Activated gamma-delta T cell treated with Interleukin-2 at 50 U/mL for 16 hours (primary cell): Measurements from ENCODE around the gene VPS39.

Source experiments
- DNase-seq: peaks from one replicate; pipeline ENCODE4 v3.0.0-alpha.2; 2020

VPS39 gene

DNA sequence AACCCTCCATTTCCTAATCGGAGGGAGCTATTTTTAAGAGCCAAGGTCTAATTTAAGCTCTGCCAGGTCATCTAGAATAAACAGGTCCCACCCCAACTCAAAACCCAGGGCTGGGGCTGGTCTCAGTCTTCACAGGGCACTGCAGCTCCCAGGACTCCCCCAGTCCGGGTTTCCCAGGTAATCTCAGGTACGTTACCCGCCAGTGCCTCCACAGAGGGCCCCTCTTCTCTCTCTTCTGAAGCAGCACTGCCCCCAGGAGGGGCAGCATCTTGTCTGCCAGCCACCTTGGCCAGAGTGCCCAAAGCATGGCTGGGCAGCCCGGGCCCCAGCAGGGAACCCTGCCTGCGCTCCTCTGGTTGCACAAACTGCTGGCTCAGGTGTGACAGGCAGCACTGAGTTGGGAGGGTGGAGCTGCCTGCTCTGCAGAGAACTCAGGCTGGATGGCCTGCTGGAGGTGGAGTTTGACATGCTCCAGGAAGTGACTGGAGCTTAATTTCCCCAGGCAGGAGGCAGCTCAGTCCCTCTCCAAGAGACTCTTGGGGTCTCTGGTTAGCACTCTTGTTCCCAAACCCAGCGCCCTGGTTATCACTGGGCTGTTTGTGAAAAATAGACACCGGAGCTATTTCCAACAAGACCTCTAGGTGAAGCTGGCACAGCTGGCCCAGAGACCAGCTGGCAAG is 51.7 kb downstream of the VPS39 start, which contains the start of gene PLA2G4F:
Gene PLA2G4F, minus strand, starts transcription at position 394 of the 680 bp plus-strand sequence. Its CDS starts 87 bp downstream, at position 307.
- no peak for DNase-seq

- DNase-seq, result no peak
These were observed 52.4 kb downstream of the VPS39 start for GRCh38 chr15:42155546-42156242.

DNA sequence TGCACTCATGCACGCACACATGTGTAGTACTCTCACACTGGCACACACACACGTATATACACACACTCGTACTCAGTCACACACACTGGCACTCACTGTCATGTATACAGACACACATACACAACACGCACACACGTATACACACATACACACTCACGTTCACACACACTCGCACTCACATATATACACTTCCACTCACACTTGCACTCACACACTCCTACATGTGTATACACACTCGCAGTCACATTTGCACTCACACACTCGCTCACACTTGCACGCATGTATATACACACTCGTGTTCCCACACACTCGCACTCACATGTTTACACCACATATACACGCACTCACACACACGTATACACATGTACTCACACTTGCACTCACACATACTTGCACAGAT is 53.1 kb downstream of the VPS39 start:
- DNase-seq, result no peak

- DNase-seq, result no peak
These were observed 53.7 kb downstream of the VPS39 start for GRCh38 chr15:42154212-42154941.

GRCh38 chr15:42153874-42154211 is 54.3 kb downstream of the VPS39 start:
- DNase-seq, result no peak

- no peak for DNase-seq
These were observed 55.0 kb downstream of the VPS39 start for GRCh38 chr15:42152921-42153698.

GRCh38 chr15:42152196-42152920 is 55.7 kb downstream of the VPS39 start:
- no peak for DNase-seq

DNA sequence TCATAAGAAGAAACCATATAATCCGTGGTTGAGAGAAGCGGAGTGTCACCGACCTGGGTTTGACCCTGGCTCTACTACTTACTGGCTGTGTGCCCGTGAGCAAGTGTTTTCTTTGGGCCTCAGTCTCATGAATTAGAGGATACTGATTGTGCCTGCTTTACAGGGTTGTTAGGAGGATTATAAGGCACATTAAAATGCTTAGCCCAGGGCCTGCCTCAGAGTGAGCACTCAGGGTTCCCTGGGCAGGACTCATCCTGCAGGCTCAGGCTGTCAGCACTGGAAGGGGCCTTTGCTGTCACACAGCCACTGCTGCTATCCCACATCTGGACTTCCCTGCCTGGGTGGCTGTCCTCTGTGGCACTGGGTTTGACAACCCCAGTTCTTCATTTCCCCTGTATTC is 56.4 kb downstream of the VPS39 start:
- DNase-seq, result no peak

- no peak for DNase-seq
These were observed 57.0 kb downstream of the VPS39 start for GRCh38 chr15:42151141-42151561.

DNA sequence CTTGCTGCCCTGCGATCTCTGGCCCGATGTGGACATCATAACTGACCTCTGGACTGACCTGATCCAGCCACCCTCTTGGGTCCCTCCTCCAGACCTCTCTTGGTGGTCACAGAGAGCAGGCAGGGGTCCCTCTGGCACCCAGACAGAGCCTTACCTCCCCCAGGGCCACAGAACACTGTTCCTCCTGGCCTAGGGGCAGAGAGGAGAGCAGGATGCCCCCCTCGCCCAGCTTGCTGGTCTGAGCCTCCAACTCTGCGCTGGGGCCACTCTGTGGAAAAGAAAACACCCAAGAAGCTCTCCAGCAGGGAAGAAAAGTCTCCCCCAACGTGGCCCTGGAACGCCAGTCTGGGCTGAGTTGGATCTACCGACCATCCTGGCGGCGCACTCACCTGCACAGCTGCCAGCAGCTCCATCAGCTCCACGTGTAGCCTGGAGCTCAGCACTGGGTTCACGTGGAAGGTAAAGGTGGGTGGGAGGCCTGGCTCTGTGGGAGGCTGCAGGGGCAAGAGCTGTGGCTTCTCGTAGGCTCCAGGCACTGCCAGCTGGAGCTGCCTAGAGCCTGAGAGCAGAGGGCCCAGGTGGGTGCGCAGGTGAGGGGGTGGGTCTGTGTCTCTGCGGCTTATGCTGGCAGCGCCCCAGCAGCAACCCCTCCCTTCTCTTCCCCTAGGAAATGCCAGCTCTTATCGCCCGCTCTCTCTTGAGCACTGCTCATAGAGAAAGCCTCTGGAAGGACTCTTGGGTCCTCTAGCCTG is 57.7 kb downstream of the VPS39 start:
- no peak for DNase-seq

DNA sequence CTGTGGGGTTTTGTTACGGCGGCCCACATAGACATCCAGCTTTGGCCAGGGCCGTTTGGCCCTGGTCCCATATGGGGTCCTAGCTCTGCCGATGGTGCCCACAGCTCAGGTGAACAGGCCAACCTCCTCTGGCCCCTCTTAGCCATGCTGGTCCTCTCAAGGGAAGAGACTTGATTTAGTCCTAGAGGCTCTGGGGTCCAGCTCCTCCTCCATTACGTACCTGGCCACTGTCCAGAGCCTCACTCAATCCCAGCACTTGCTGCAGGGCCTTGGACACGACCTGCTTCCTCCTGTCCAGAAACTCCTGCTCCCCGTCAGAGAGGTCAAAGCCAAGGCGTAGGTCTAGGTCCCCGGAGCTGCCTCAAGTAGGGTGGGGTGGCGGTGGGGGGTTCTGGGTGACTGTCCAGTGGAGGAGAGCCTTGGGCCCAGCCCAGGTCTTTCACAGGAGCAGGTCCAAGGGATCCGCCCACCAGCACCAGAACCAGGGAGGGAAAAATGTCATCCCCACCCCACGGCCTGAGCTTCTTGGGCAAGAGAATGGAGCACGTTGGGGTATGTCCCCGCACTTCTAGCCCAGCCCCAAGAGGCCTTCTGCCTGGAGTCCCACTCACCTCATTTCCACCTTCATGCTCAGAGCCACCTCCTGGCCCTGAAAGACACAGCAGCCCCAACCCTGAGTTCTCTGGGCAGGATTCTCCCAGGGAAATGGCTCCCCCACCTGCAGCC is 58.4 kb downstream of the VPS39 start:
- no peak for DNase-seq

- DNase-seq, result no peak
These were observed 59.2 kb downstream of the VPS39 start for GRCh38 chr15:42148808-42149492.

- no peak for DNase-seq
These were observed 60.7 kb downstream of the VPS39 start for GRCh38 chr15:42147431-42147735.

GRCh38 chr15:42146551-42147430 is 61.3 kb downstream of the VPS39 start:
- DNase-seq, result no peak

GRCh38 chr15:42145546-42146455 is 62.3 kb downstream of the VPS39 start:
- no peak for DNase-seq

- no peak for DNase-seq
These were observed 63.2 kb downstream of the VPS39 start for GRCh38 chr15:42144841-42145375.

DNA sequence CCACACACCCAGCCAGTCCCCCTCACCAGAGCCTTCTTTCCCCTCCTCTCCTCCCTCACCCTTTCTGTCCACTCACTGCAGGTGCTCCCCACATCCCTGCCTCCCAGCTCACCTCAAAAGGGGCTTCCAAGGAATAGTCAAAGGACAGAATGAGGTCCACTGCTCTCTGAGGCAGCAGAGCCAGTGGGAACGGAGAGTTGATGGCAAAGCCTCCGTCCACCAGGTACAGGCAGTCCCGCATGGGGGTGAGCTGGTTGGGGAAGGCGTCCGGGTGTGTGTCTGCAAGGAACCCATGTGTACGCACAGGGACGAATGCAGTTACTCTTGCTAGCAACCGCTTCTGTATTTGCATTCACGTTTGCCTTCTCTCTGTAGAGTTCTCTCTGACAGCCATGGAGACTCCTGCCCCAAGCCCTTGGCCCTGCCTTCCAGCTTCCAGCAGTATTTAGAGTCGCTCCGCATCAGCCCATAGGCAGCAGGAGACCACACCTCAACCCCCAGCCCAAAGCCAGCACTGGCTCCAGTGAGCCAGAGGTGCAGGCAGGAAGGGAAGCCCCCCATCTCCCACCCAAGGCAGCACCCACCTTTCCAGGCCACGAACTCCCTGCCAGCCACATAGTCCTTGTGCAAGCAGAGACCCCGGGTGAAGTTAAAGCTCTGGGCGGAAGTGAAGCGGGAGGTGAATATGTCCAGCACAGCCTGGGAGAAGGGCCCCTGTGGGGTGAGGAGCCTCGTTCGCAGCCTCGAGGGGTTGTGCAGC is 64.1 kb downstream of the VPS39 start:
- no peak for DNase-seq
